ENCODE results near the gene FNDC3A.

The FNDC3A gene

DNA sequence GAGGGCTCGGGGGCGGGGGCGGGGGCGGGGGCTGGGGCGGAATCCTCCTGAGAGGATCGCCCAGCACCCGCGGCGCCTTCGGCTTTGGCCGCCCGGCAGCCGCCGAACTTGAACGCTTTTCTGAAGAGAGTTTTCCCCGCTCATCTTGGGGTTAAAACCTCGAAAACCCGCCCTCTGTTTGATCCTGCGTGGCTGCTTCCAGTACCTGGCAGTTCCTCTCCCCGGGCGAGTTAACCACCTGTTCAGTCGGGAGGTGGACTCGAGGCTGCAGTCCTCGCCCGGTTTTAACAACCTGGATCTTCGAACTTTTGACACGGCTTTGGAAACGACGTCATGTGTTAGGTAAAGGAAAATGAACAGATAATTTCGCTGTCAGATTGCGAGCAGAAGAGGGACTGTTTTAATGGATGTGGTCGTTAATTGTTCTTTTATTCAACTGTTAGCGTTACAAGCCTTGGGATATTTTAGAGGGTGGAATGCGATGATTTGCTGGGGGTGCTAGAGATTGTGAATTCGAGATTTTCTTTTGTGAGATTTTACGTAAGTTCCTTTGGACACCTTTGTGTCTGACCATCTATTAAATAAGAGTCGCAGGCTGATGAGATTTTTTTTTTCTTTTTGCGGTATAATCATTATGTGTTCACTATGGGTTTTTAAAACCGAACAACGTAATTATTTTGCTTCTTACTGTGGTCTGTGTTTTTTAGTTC is 1.0 kb downstream of the FNDC3A start:
- Histone ChIP-seq H3K27me3 (ENCODE audit: control insufficient read depth, insufficient read depth, low read length) (no peaks in the 10 kb centered on the region), H3K4me3 (ENCODE audit: low read depth, low read length) (peak overlapping the region; percentile 96), H3K9ac (ENCODE audit: low read depth, low read length) (peak overlapping the region; percentile 77), H3K36me3 (ENCODE audit: control insufficient read depth, insufficient read depth, low read length) (no peaks in the 10 kb centered on the region), H3K4me1 (ENCODE audit: control insufficient read depth, insufficient read depth, low read length) (peaks cover 46% of the 10 kb centered on the region), H3K9me3 (ENCODE audit: control insufficient read depth, insufficient read depth, low read length) (peaks cover 7% of the 10 kb centered on the region; the same call in 1 of the 2 replicates), H3K27ac (ENCODE audit: low read depth, low read length) (peak overlapping the region; percentile 98)

DNA sequence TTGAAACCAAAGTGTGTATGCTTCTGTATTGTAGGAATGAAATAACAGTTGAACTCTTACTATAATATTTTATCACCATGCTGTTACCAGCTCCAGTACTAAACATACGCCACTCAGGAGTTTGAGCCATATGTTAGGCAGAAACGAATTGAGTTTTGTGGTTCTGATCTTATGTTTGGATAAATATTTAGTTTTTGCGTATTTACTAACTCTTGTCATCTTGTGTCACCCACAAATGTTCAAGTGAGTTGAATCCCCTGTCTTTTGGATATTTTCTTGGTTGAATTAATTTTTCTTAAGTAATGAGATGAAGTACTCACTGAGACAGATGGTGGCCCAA is 1.5 kb downstream of the FNDC3A start:
- Histone ChIP-seq H3K4me3 (ENCODE audit: low read depth, low read length) (peak overlapping the region; percentile 96), H3K9ac (ENCODE audit: low read depth, low read length) (peak overlapping the region; percentile 77), H3K27me3 (ENCODE audit: control insufficient read depth, insufficient read depth, low read length) (no peaks in the 10 kb centered on the region), H3K4me1 (ENCODE audit: control insufficient read depth, insufficient read depth, low read length) (peaks cover 47% of the 10 kb centered on the region), H3K27ac (ENCODE audit: low read depth, low read length) (peak overlapping the region; percentile 25), H3K9me3 (ENCODE audit: control insufficient read depth, insufficient read depth, low read length) (peaks cover 7% of the 10 kb centered on the region; the same call in 1 of the 2 replicates), H3K36me3 (ENCODE audit: control insufficient read depth, insufficient read depth, low read length) (no peaks in the 10 kb centered on the region)

DNA sequence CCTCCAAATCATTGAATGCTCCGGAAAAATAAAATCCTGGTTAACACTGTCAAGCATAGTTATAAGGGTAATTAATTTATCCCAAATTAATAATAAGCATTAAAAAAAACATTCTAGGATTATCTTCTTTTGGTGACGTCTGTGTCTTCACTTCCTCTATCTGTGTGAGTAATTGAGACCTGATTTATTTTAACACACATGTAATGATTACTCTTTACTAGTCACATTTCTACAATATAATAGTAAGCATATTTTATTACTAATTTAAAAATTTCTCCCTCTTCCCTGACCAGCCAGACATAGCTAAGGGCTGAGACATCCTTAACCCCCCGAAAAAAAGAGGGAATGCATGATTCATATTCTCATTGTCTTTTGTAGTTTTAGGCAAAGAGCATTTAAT is 2.3 kb downstream of the FNDC3A start:
- H3K27me3 ChIP-seq (ENCODE audit: control insufficient read depth, insufficient read depth, low read length), result no peaks in the 10 kb centered on the region
- H3K36me3 ChIP-seq (ENCODE audit: control insufficient read depth, insufficient read depth, low read length), result no peaks in the 10 kb centered on the region
- no peak overlapping the region for H3K9ac ChIP-seq (ENCODE audit: low read depth, low read length)
- peaks cover 7% of the 10 kb centered on the region; the same call in 1 of the 2 replicates for H3K9me3 ChIP-seq (ENCODE audit: control insufficient read depth, insufficient read depth, low read length)
- peak overlapping the region; percentile 96 for H3K4me3 ChIP-seq (ENCODE audit: low read depth, low read length)
- H3K4me1 ChIP-seq (ENCODE audit: control insufficient read depth, insufficient read depth, low read length), result peaks cover 53% of the 10 kb centered on the region
- peak overlapping the region; percentile 65 for H3K27ac ChIP-seq (ENCODE audit: low read depth, low read length)

DNA sequence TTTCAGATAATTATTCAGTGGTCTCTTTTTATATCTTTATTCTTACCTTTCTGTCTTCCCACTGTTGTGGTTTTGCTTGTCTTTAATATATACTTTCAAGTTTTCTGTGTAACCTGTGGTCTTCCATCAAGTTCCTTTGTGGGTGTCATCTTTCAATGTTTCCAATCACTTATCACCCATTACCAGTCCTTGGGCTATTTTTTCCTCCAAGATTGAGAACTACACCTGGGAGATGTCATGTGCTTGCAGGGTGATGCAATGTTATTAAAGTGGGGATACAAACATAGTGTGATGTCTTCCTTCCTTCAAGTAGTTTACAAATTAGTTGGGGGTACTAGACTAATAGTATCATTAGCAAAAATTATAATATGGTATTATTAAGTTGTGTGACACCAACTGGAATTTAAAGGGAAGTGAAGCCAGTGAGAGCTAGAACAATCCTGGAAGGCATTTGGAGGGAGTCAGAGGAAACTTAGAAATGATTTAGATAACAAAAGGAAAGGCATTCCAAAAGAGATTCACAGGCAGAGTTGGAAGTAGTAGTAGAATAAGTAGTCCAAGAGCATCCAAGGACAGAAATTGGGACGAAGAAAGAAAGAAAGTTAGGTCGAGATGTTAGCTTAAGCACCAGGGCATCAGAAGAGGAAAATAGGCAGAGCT is 3.4 kb downstream of the FNDC3A start:
- Histone ChIP-seq H3K4me1 (ENCODE audit: control insufficient read depth, insufficient read depth, low read length) (peaks cover 53% of the 10 kb centered on the region), H3K36me3 (ENCODE audit: control insufficient read depth, insufficient read depth, low read length) (no peaks in the 10 kb centered on the region), H3K27me3 (ENCODE audit: control insufficient read depth, insufficient read depth, low read length) (no peaks in the 10 kb centered on the region), H3K9ac (ENCODE audit: low read depth, low read length) (peak overlapping the region; percentile 38), H3K9me3 (ENCODE audit: control insufficient read depth, insufficient read depth, low read length) (no peaks in the 10 kb centered on the region), H3K27ac (ENCODE audit: low read depth, low read length) (peak overlapping the region; percentile 65), H3K4me3 (ENCODE audit: low read depth, low read length) (peak overlapping the region; percentile 96)

DNA sequence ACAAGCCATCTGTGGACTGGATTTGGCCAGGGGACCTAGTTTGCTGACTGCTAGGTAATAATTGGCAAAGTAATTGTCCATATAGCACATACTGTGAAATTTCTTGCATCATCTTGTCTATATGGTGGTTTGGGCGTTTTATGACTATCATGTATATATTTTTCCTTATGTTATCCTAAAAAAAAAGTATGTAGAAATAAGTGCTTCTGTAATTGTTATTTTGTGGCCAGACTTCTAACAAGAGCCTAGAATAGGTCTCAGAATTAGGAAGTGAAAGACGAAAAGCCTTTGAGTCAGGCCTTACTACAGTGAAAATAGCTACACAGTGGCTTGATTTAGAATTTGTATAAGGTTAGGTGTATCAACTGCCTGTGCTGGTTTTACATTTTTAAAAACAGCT is 4.2 kb downstream of the FNDC3A start:
- Histone ChIP-seq H3K9me3 (ENCODE audit: control insufficient read depth, insufficient read depth, low read length) (no peaks in the 10 kb centered on the region), H3K9ac (ENCODE audit: low read depth, low read length) (no peak overlapping the region; the same call in 1 of the 2 replicates), H3K36me3 (ENCODE audit: control insufficient read depth, insufficient read depth, low read length) (no peaks in the 10 kb centered on the region), H3K4me3 (ENCODE audit: low read depth, low read length) (peak overlapping the region; percentile 96), H3K27me3 (ENCODE audit: control insufficient read depth, insufficient read depth, low read length) (no peaks in the 10 kb centered on the region), H3K27ac (ENCODE audit: low read depth, low read length) (peak overlapping the region; percentile 65), H3K4me1 (ENCODE audit: control insufficient read depth, insufficient read depth, low read length) (peaks cover 49% of the 10 kb centered on the region)

DNA sequence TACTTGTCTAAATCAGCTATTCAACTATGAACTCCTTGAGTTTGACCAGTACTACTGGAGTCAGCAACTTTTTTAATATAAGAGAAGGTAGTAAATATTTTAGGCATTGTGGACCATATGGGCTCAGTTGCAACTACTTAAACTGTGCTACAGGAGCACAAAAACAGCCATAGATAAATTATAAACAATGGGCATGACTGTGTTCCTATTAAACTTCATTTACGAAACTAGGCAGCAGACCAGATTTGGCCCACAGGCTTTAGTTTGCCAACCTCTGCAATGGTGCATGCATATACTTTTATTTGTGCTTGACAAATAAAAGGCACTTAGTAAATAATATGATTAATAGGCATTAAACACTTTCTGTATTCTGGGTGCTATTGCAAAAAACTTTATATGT is 7.6 kb downstream of the FNDC3A start:
- Histone ChIP-seq H3K9me3 (ENCODE audit: control insufficient read depth, insufficient read depth, low read length) (no peaks in the 10 kb centered on the region), H3K36me3 (ENCODE audit: control insufficient read depth, insufficient read depth, low read length) (no peaks in the 10 kb centered on the region), H3K4me1 (ENCODE audit: control insufficient read depth, insufficient read depth, low read length) (peaks cover 37% of the 10 kb centered on the region), H3K27me3 (ENCODE audit: control insufficient read depth, insufficient read depth, low read length) (no peaks in the 10 kb centered on the region), H3K27ac (ENCODE audit: low read depth, low read length) (no peak overlapping the region), H3K4me3 (ENCODE audit: low read depth, low read length) (no peak overlapping the region), H3K9ac (ENCODE audit: low read depth, low read length) (no peak overlapping the region)

DNA sequence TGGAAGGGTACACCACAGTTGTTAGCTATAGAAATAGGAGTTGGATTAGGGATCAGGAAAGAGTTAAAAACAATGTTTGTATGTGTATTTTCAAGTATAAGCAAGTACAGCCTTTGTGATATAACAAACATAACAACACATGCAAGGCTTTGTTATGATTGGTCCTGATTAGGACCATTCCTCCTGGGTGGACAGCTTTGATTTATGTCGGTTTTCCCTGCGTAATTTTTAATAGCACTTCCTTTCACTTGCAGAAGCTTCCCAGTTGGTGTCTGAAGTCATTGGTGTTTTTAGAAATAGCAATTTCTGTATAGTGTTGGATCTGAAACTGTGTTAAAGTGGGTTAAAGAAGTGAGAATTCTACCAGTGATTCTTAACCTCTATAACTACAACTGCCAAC is 10.0 kb downstream of the FNDC3A start:
- Histone ChIP-seq H3K9me3 (ENCODE audit: control insufficient read depth, insufficient read depth, low read length) (0 out of 2 replicates have a peak, but pooled peaks cover 3% of the 10 kb centered on the region), H3K27ac (ENCODE audit: low read depth, low read length) (no peak overlapping the region), H3K4me3 (ENCODE audit: low read depth, low read length) (no peak overlapping the region), H3K4me1 (ENCODE audit: control insufficient read depth, insufficient read depth, low read length) (peaks cover 16% of the 10 kb centered on the region), H3K9ac (ENCODE audit: low read depth, low read length) (no peak overlapping the region), H3K36me3 (ENCODE audit: control insufficient read depth, insufficient read depth, low read length) (no peaks in the 10 kb centered on the region), H3K27me3 (ENCODE audit: control insufficient read depth, insufficient read depth, low read length) (no peaks in the 10 kb centered on the region)

DNA sequence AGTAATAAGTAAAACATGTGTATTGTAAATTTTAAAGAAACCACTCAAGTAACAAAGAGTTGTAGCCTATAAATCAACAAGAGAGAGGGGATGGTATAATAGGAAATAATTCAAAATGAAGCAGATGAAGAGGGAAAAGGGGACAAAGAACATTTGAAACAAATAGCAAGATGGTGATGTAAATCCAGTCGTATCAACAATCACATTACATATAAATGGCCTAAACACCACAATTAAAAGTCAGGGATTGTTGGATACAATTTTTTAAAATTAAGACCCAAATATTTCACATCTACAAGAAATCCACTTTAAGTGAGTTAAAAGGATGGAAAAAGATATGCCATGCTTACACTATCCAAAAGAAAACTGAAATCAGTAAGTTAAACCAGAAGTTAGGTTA is 15.2 kb downstream of the FNDC3A start:
- no peak overlapping the region for H3K9ac ChIP-seq (ENCODE audit: low read depth, low read length)
- 0 out of 2 replicates have a peak, but pooled peaks cover 5% of the 10 kb centered on the region for H3K9me3 ChIP-seq (ENCODE audit: control insufficient read depth, insufficient read depth, low read length)

DNA sequence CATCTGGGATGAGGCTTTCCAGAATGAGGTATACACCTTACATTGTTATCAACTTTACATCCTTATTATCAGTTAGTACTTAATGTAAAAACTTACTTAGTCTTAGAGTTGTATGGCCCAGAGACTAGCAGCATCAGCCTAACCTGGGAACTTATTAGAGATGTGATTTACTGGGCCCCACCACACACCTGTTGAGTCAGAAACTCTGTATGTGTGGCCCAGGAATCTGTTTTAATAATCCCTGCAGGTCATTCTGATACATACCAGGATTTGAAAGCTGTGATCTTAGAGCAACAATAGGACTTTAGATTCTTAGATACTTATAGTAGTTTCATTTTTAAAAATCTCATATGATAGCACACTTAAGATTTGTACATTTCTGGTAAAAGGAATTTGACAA is 17.4 kb downstream of the FNDC3A start:
- Histone ChIP-seq H3K36me3 (ENCODE audit: control insufficient read depth, insufficient read depth, low read length) (no peaks in the 10 kb centered on the region), H3K9ac (ENCODE audit: low read depth, low read length) (no peak overlapping the region), H3K4me1 (ENCODE audit: control insufficient read depth, insufficient read depth, low read length) (no peaks in the 10 kb centered on the region), H3K27me3 (ENCODE audit: control insufficient read depth, insufficient read depth, low read length) (no peaks in the 10 kb centered on the region), H3K27ac (ENCODE audit: low read depth, low read length) (no peak overlapping the region), H3K4me3 (ENCODE audit: low read depth, low read length) (no peak overlapping the region), H3K9me3 (ENCODE audit: control insufficient read depth, insufficient read depth, low read length) (0 out of 2 replicates have a peak, but pooled peaks cover 5% of the 10 kb centered on the region)

More for the DNA sequence above, 15.2 kb downstream of the FNDC3A start:
- Histone ChIP-seq H3K27me3 (ENCODE audit: control insufficient read depth, insufficient read depth, low read length) (no peaks in the 10 kb centered on the region), H3K4me1 (ENCODE audit: control insufficient read depth, insufficient read depth, low read length) (no peaks in the 10 kb centered on the region), H3K36me3 (ENCODE audit: control insufficient read depth, insufficient read depth, low read length) (no peaks in the 10 kb centered on the region), H3K27ac (ENCODE audit: low read depth, low read length) (no peak overlapping the region), H3K4me3 (ENCODE audit: low read depth, low read length) (no peak overlapping the region)

DNA sequence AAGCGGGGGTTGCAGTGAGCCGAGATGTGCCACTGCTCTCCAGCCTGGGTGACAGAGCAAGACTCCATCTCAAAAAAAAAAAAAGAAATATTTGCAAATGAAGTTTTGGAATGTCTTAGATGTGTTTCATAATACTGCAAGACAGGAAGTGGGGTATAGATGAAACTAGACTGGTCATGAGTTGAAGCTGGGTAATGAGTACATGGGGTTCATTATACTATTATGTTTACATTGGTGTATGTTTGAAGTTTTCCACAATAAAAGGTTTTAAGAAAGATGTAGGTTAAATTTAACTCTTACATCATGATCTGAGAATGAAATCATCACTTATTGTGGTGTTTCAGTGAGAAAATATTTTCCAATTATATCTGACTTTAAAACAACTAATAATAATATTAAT is 19.0 kb downstream of the FNDC3A start:
- Histone ChIP-seq H3K4me1 (ENCODE audit: control insufficient read depth, insufficient read depth, low read length) (no peaks in the 10 kb centered on the region), H3K27ac (ENCODE audit: low read depth, low read length) (no peak overlapping the region), H3K36me3 (ENCODE audit: control insufficient read depth, insufficient read depth, low read length) (no peaks in the 10 kb centered on the region), H3K9me3 (ENCODE audit: control insufficient read depth, insufficient read depth, low read length) (0 out of 2 replicates have a peak, but pooled peaks cover 5% of the 10 kb centered on the region), H3K9ac (ENCODE audit: low read depth, low read length) (no peak overlapping the region), H3K27me3 (ENCODE audit: control insufficient read depth, insufficient read depth, low read length) (no peaks in the 10 kb centered on the region), H3K4me3 (ENCODE audit: low read depth, low read length) (no peak overlapping the region)

DNA sequence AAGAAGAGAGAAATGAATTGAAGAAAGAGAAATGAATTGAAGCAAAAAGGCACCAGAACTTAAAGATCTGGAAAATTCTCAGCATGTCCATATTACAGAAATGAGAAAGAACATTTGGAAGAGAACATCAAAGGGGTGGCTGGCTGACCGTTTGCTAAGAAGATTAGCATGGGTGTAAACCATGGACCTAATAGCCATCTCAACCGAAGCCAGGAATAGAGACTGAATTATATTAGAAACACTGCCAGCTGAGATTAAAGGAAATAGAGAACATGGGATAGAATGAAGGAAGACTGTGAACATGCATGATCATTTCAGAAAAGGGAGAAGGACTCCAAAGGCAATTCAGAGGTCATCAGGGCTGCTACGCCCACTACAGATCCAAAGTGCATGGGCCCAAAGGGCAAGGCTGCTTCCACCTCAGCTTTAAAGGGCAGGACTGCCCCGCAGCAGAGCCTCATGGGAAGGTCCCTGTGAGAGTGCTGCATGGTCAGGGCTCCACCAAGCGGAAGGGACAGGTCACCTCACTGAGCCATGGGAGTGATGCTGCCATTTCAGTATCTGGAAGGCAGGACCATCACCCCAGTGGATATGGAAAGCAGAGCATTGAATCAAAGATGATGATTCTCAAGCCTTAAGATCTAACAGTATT is 23.1 kb downstream of the FNDC3A start:
- Histone ChIP-seq H3K9ac (ENCODE audit: low read depth, low read length) (no peak overlapping the region), H3K36me3 (ENCODE audit: control insufficient read depth, insufficient read depth, low read length) (no peaks in the 10 kb centered on the region)

More for the DNA sequence above, 23.1 kb downstream of the FNDC3A start:
- Histone ChIP-seq H3K27ac (ENCODE audit: low read depth, low read length) (no peak overlapping the region), H3K9me3 (ENCODE audit: control insufficient read depth, insufficient read depth, low read length) (peaks cover 8% of the 10 kb centered on the region; the same call in 1 of the 2 replicates), H3K4me1 (ENCODE audit: control insufficient read depth, insufficient read depth, low read length) (peaks cover 3% of the 10 kb centered on the region), H3K27me3 (ENCODE audit: control insufficient read depth, insufficient read depth, low read length) (no peaks in the 10 kb centered on the region), H3K4me3 (ENCODE audit: low read depth, low read length) (no peak overlapping the region)
